Hematopoietic multipotent progenitor cell treated with erythropoietin and hydrocortisone succinate and interleukin-3 and kit ligand, for 17 days (in vitro differentiated cells): ENCODE measurements around the gene PPP2R3A.

Source experiments
- DNase-seq: peaks from one replicate; pipeline ENCODE4 v3.0.0-alpha.2; 2015; ENCODE audit warnings: low spot score

The PPP2R3A gene

GRCh38 chr3:136196401-136197158 lies 231.1 kb downstream of the PPP2R3A start:
- peak; percentile 98 for DNase-seq

GRCh38 chr3:136197159-136197793 lies 231.7 kb downstream of the PPP2R3A start:
- no peak for DNase-seq
